HepG2 (cell line): ENCODE measurements around the gene SLC20A1. TPM values are rescaled to one million over a fixed set of nuclear protein-coding genes. Genes with fewer than 3 reads are reported as not detected.

Experiments
- DMTF1 ChIP-seq: sonication (generic); formaldehyde crosslinking; IDR thresholded peaks from 2 replicates; pipeline ENCODE4 v1.4.0; 2020; ENCODE audit warnings: mild to moderate bottlenecking, missing genetic modification reagents
- DNMT1 ChIP-seq: sonication (generic); formaldehyde crosslinking; IDR thresholded peaks from 2 replicates; pipeline ENCODE4 v1.5.1; 2020; ENCODE audit warnings: mild to moderate bottlenecking, missing genetic modification reagents
- KDM5B ChIP-seq: sonication (generic); formaldehyde crosslinking; IDR thresholded peaks from 2 replicates; pipeline ENCODE4 v1.4.0; 2020; ENCODE audit warnings: missing genetic modification reagents, mild to moderate bottlenecking, borderline replicate concordance
- PAWR ChIP-seq: sonication (generic); formaldehyde crosslinking; IDR thresholded peaks from 2 replicates; pipeline ENCODE4 v1.4.0; 2020; ENCODE audit warnings: missing genetic modification reagents, mild to moderate bottlenecking, borderline replicate concordance
- RCOR2 ChIP-seq: IDR thresholded peaks from 2 replicates; pipeline ENCODE4 v1.6.1; 2016; ENCODE audit warnings: missing biosample characterization, missing genetic modification reagents
- SALL1 ChIP-seq: sonication (generic); formaldehyde crosslinking; IDR thresholded peaks from 2 replicates; pipeline ENCODE4 v1.8.0; 2022; ENCODE audit warnings: mild to moderate bottlenecking, missing genetic modification reagents
- SOX6 ChIP-seq, 2 experiments: fragments of 450-650 bp in 1 of 2; sonication (generic) in 1 of 2; formaldehyde crosslinking in 1 of 2; IDR thresholded peaks; 2 replicates each; pipeline versions ENCODE4 v1.4.0 to v1.6.1; 2017 to 2020; ENCODE audit warnings: antibody characterized with exemption in 1 of 2, mild to moderate bottlenecking in 1 of 2, missing genetic modification reagents in 1 of 2
- TEAD3 ChIP-seq: optimal IDR thresholded peaks from 2 replicates; pipeline ENCODE3; 2016; ENCODE audit warnings: borderline replicate concordance
- XRCC5 ChIP-seq: fragments of 200-400 bp; formaldehyde crosslinking; optimal IDR thresholded peaks from 2 replicates; pipeline ENCODE3; 2017; ENCODE audit warnings: mild to moderate bottlenecking, low read length
- ZBTB33 ChIP-seq: sonication (generic); formaldehyde crosslinking; IDR thresholded peaks from 2 replicates; pipeline ENCODE4 v1.4.0; 2020; ENCODE audit warnings: missing genetic modification reagents
- ZBTB4 ChIP-seq: sonication (generic); formaldehyde crosslinking; IDR thresholded peaks from 2 replicates; pipeline ENCODE4 v1.4.0; 2020; ENCODE audit warnings: missing genetic modification reagents, mild to moderate bottlenecking, borderline replicate concordance
- ZIK1 ChIP-seq: sonication (generic); formaldehyde crosslinking; IDR thresholded peaks from 2 replicates; pipeline ENCODE4 v1.5.0; 2020; ENCODE audit warnings: mild to moderate bottlenecking, low read depth, missing genetic modification reagents, borderline replicate concordance
- ZNF230 ChIP-seq: sonication (generic); formaldehyde crosslinking; IDR thresholded peaks from 2 replicates; pipeline ENCODE4 v1.4.0; 2020; ENCODE audit warnings: mild to moderate bottlenecking, missing genetic modification reagents
- ZNF292 ChIP-seq: sonication (generic); formaldehyde crosslinking; IDR thresholded peaks from 2 replicates; pipeline ENCODE4 v1.8.1; 2022; ENCODE audit warnings: mild to moderate bottlenecking, low read depth, missing genetic modification reagents, borderline replicate concordance
- ZNF343 ChIP-seq: sonication (generic); formaldehyde crosslinking; IDR thresholded peaks from 2 replicates; pipeline ENCODE4 v1.4.0; 2020; ENCODE audit warnings: mild to moderate bottlenecking, missing genetic modification reagents
- polyA plus RNA-seq, 8 experiments: library from polyadenylated mRNA; depleted of rRNA in 3 of 8; stranded (reverse) in 7 of 8; unstranded in 1 of 8; fragments of >200 nt; fragmentation: Illumina TruSeq in 4 of 8; extraction: Trizol in 4 of 8; gene quantifications; 2 replicates each; pipeline versions ENCODE4 v1.2.1 to v1.2.3, GENCODE V29; 2011 to 2016; ENCODE audit warnings: low read depth in 4 of 8, missing spikeins in 1 of 8, mixed read lengths in 1 of 8; ENCODE audit not compliant: insufficient read depth in 1 of 8
- total RNA-seq, 5 experiments: library from RNA; depleted of rRNA; stranded (reverse); fragments of >200 nt; fragmentation: Illumina TruSeq; extraction: Trizol; gene quantifications; 2 replicates each; pipeline ENCODE4 v1.2.3, GENCODE V29; 2016; ENCODE audit warnings: low read depth in 1 of 5
- TF ChIP-seq, protein P1 (sequence below): IDR thresholded peaks from 2 replicates; pipeline ENCODE4 v1.4.0; 2020; ENCODE audit warnings: mild to moderate bottlenecking, missing genetic modification reagents

The SLC20A1 gene
- total and polyA plus RNA-seq, 2 of the 13 experiments (the other 11 are each of a cell fraction or from before 2014, with no cell fraction given): 54.0 to 85.9 TPM

DNA sequence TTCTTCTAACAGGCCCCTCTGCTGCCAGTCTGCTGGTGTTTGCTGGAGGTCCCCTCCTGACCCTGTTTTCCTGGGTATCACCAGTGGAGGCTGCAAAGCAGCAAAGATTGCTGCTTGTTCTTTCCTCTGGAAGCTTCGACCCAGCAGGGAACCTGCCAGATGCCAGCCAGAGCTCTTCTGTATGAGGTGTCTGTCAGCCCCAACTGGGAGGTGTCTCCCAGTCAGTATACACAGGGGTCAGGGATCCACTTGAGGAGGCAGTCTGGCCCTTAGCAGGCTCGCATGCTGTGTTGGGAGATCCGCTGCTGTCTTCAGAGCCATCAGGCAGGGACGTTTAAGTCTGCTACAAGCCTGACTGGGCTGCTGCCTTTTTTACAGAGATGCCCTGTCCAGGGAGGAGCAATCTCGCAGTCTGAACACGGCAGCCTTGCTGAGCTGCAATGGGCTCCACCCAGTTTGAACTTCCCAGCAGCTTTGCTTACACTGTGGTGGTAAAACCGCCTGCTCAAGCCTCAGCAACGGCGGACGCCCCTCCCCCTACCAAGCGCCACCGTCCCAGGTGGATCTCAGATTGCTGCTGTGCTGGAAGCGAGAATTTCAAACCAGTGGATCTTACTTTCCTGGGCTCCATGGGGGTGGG, 31.4 kb upstream of the SLC20A1 start (continued):
- TF ChIP-seq ZNF230 (CRISPR knock-in tag) (peak; percentile 57; the same call in 1 of the 2 replicates), PAWR (CRISPR knock-in tag) (no peak), ZBTB4 (0 out of 2 replicates have a peak, but pooled peaks have one; percentile 22), DNMT1 (CRISPR knock-in tag) (no peak), DMTF1 (CRISPR knock-in tag) (no peak), SALL1 (CRISPR knock-in tag) (peak; percentile 22; the same call in 1 of the 2 replicates), SOX6 (IDR thresholded peaks at IDR 0.05) (no peak), SOX6 (CRISPR knock-in tag; IDR thresholded peaks at IDR 0.05) (peak; percentile 23; the same call in 1 of the 2 replicates), XRCC5 (no peak), RCOR2 (CRISPR knock-in tag) (no peak), ZIK1 (CRISPR knock-in tag) (no peak), TEAD3 (CRISPR knock-in tag) (peak; percentile 8), KDM5B (CRISPR knock-in tag) (0 out of 2 replicates have a peak, but pooled peaks have one; percentile 17), ZNF343 (0 out of 2 replicates have a peak, but pooled peaks have one; percentile 59), ZNF292 (0 out of 2 replicates have a peak, but pooled peaks have one; percentile 32), ZBTB33 (CRISPR knock-in tag) (peak; percentile 49; the same call in 1 of the 2 replicates)
- TF ChIP-seq, protein P1, sequence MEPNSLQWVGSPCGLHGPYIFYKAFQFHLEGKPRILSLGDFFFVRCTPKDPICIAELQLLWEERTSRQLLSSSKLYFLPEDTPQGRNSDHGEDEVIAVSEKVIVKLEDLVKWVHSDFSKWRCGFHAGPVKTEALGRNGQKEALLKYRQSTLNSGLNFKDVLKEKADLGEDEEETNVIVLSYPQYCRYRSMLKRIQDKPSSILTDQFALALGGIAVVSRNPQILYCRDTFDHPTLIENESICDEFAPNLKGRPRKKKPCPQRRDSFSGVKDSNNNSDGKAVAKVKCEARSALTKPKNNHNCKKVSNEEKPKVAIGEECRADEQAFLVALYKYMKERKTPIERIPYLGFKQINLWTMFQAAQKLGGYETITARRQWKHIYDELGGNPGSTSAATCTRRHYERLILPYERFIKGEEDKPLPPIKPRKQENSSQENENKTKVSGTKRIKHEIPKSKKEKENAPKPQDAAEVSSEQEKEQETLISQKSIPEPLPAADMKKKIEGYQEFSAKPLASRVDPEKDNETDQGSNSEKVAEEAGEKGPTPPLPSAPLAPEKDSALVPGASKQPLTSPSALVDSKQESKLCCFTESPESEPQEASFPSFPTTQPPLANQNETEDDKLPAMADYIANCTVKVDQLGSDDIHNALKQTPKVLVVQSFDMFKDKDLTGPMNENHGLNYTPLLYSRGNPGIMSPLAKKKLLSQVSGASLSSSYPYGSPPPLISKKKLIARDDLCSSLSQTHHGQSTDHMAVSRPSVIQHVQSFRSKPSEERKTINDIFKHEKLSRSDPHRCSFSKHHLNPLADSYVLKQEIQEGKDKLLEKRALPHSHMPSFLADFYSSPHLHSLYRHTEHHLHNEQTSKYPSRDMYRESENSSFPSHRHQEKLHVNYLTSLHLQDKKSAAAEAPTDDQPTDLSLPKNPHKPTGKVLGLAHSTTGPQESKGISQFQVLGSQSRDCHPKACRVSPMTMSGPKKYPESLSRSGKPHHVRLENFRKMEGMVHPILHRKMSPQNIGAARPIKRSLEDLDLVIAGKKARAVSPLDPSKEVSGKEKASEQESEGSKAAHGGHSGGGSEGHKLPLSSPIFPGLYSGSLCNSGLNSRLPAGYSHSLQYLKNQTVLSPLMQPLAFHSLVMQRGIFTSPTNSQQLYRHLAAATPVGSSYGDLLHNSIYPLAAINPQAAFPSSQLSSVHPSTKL (CRISPR knock-in tag): peak; percentile 19; the same call in 1 of the 2 replicates
